Activated CD4-positive, alpha-beta T cell treated with anti-CD3 and anti-CD28 coated beads, Interleukin-2, amount 50 U/mL, for 48 hours (primary cell): ENCODE measurements around the gene FARP2.

Experiments used
- DNase-seq, 2 experiments: peaks; one replicate each; pipeline ENCODE4 v3.0.0-alpha.2; 2020

Gene FARP2

GRCh38 chr2:241461693-241462677 lies 105.9 kb downstream of the FARP2 start:
- no peak for DNase-seq

- no peak for DNase-seq
Measured at GRCh38 chr2:241463276-241464135, 107.4 kb downstream of the FARP2 start.

GRCh38 chr2:241465543-241465942 lies 109.5 kb downstream of the FARP2 start:
- no peak for DNase-seq

GRCh38 chr2:241466230-241466629 lies 110.1 kb downstream of the FARP2 start:
- no peak for DNase-seq

- no peak for DNase-seq
Measured at GRCh38 chr2:241467777-241468475, 111.8 kb downstream of the FARP2 start.

GRCh38 chr2:241468476-241468781 lies 112.3 kb downstream of the FARP2 start:
- DNase-seq: no peak

- no peak for DNase-seq
Measured at GRCh38 chr2:241469746-241470145, 113.7 kb downstream of the FARP2 start.

GRCh38 chr2:241473399-241473798 lies 117.3 kb downstream of the FARP2 start:
- no peak for DNase-seq

- DNase-seq: no peak
Measured at GRCh38 chr2:241475267-241475666, 119.2 kb downstream of the FARP2 start.

- DNase-seq: no peak
Measured at GRCh38 chr2:241478166-241478565, 122.1 kb downstream of the FARP2 start.

GRCh38 chr2:241479026-241479898 lies 123.2 kb downstream of the FARP2 start:
- DNase-seq: no peak

GRCh38 chr2:241481687-241482086 lies 125.6 kb downstream of the FARP2 start:
- no peak for DNase-seq

- no peak for DNase-seq
Measured at GRCh38 chr2:241482126-241482955, 126.3 kb downstream of the FARP2 start.

GRCh38 chr2:241483305-241483704 lies 127.2 kb downstream of the FARP2 start:
- DNase-seq: no peak

- DNase-seq: no peak
Measured at GRCh38 chr2:241485172-241485911, 129.3 kb downstream of the FARP2 start.

- no peak for DNase-seq
Measured at GRCh38 chr2:241489088-241489487, 133.0 kb downstream of the FARP2 start.

- no peak for DNase-seq
Measured at GRCh38 chr2:241489733-241490680, 133.9 kb downstream of the FARP2 start.

GRCh38 chr2:241490825-241491506 lies 134.9 kb downstream of the FARP2 start:
- no peak for DNase-seq
